GM12878 (cell line): ENCODE results near the gene POU3F2. TPM values are rescaled to one million over a fixed set of nuclear protein-coding genes. Genes with fewer than 3 reads are reported as not detected.
A peak's percentile ranks its signal among the peaks of the same experiment; 100 is the strongest.

Source experiments
- ATAC-seq: fragments of 200-7000 bp; cut with Tn5 transposase; 3 replicates; pipeline ENCODE4 v1.9.1; 2020; ENCODE audit warnings: mild to moderate bottlenecking, moderate library complexity
- BruUV-seq: library from RNA; stranded (reverse); fragments of 400-500 nt; replicated peaks from 2 replicates; lab custom pipeline; 2021; lab: Mats Ljungman, UMichigan
- CTCF ChIA-PET: fragments of 300-600 bp; sonication (Branson Sonifier 250); formaldehyde crosslinking; extraction: SDS; loops from one replicate; lab custom pipeline; 2021; ENCODE audit warnings: inconsistent platforms; lab: Yijun Ruan, JAX
- POLR2A ChIA-PET: fragments of 350-600 bp; formaldehyde crosslinking; extraction: SDS; loops from one replicate; lab custom pipeline; 2021; ENCODE audit warnings: inconsistent platforms; lab: Charles Lee
- RAD21 ChIA-PET: fragments of 300-600 bp; sonication (Branson Sonifier 250); formaldehyde crosslinking; loops from one replicate; lab custom pipeline; 2023; ENCODE audit warnings: antibody characterized with exemption; ENCODE audit not compliant: unreplicated experiment; lab: Charles Lee
- SMC1A ChIA-PET: fragments of 300-600 bp; sonication (Branson Sonifier 250); formaldehyde crosslinking; loops from one replicate; lab custom pipeline; 2023; ENCODE audit not compliant: unreplicated experiment, uncharacterized antibody; lab: Charles Lee
- DNase-seq: peaks from one replicate; pipeline ENCODE4 v3.0.0-alpha.2; 2011; ENCODE audit warnings: low read depth, low spot score
- FAIRE-seq: peaks from 3 replicates; lab custom pipeline; 2011; peaks lifted over from hg19 to GRCh38; lab: Jason Lieb, UNC
- H2AFZ ChIP-seq: 2 replicates; pipeline ENCODE4 v1.6.0; 2011; ENCODE audit warnings: low read depth, low read length, control low read depth; ENCODE audit not compliant: control insufficient read depth
- H3K27ac ChIP-seq: 2 replicates; pipeline ENCODE4 v1.5.1; 2011; ENCODE audit warnings: control low read depth; ENCODE audit not compliant: control insufficient read depth, insufficient read depth
- H3K27me3 ChIP-seq, 2 experiments: replicated peaks in 1 of 2; 2 replicates each; pipeline versions ENCODE4 v1.6.0 to v1.6.1; 2011; ENCODE audit warnings: low read length in 1 of 2; ENCODE audit not compliant: control insufficient read depth in 2 of 2, insufficient read depth in 2 of 2
- H3K36me3 ChIP-seq, 2 experiments: 2 replicates each; pipeline ENCODE4 v1.5.1; 2011; ENCODE audit warnings: low read length in 1 of 2; ENCODE audit not compliant: control insufficient read depth in 2 of 2, insufficient read depth in 2 of 2
- H3K4me1 ChIP-seq: 2 replicates; pipeline ENCODE4 v1.6.1; 2011; ENCODE audit warnings: mild to moderate bottlenecking, low read length, moderate library complexity, mixed read lengths; ENCODE audit not compliant: control insufficient read depth, insufficient read depth
- H3K4me2 ChIP-seq: 2 replicates; pipeline ENCODE4 v1.6.0; 2011; ENCODE audit warnings: control low read depth; ENCODE audit not compliant: control insufficient read depth, insufficient read depth
- H3K4me3 ChIP-seq: fragments of 200-600 bp; sonication (generic); 2 replicates; pipeline ENCODE4 v1.5.1; 2016
- H3K79me2 ChIP-seq: 2 replicates; pipeline ENCODE4 v1.6.0; 2011; ENCODE audit warnings: low read length; ENCODE audit not compliant: control insufficient read depth, insufficient read depth
- H3K9ac ChIP-seq: 2 replicates; pipeline ENCODE4 v1.8.0; 2011; ENCODE audit warnings: low read length, control low read depth, mixed read lengths; ENCODE audit not compliant: control insufficient read depth, insufficient read depth
- H3K9me3 ChIP-seq: replicated peaks from 3 replicates; pipeline ENCODE4 v1.5.1; 2011; ENCODE audit warnings: mild to moderate bottlenecking, low read length; ENCODE audit not compliant: control insufficient read depth, insufficient read depth
- H4K20me1 ChIP-seq: 2 replicates; pipeline ENCODE4 v1.6.0; 2011; ENCODE audit not compliant: control insufficient read depth, insufficient read depth
- HCFC1 ChIP-seq: fragments of 150-350 bp; IDR thresholded peaks from 2 replicates; pipeline ENCODE4 v1.6.1; 2014; ENCODE audit warnings: low read length
- HDAC6 ChIP-seq: fragments of 200-600 bp; sonication (generic); IDR thresholded peaks from one replicate; pipeline ENCODE4 v1.8.0; 2017; ENCODE audit warnings: antibody characterized with exemption; ENCODE audit not compliant: unreplicated experiment
- RAD21 ChIP-seq: IDR thresholded peaks from 2 replicates; pipeline ENCODE4 v1.6.1; 2011; ENCODE audit warnings: mild to moderate bottlenecking, low read depth, low read length, moderate library complexity; ENCODE audit not compliant: insufficient read depth
- TBL1XR1 ChIP-seq: IDR thresholded peaks from 2 replicates; pipeline ENCODE4 v1.6.1; 2012; ENCODE audit warnings: low read depth, low read length, improper control_type of control experiment
- WGBS: methylation state at CpG from one replicate; pipeline ENCODE4 v1.1.6; 2016; ENCODE audit warnings: low lambda C conversion rate; ENCODE audit not compliant: insufficient replicate concordance, insufficient coverage; ENCODE audit errors: missing lambda C conversion rate; 5-methylcytosine and 5-hydroxymethylcytosine counted together
- in situ Hi-C: fragments of 300-500 bp; cut with MboI; formaldehyde crosslinking; loops from 9 replicates; pipeline ENCODE4 v1.14.3; 2018; ENCODE audit warnings: mixed read lengths
- intact Hi-C: fragments of 100-400 bp; cut with micrococcal nuclease; formaldehyde crosslinking; loops from one replicate; pipeline ENCODE4 v1.14.2; 2022; ENCODE audit not compliant: unreplicated experiment
- polyA plus RNA-seq, 11 experiments: library from polyadenylated mRNA; depleted of rRNA in 4 of 11; unstranded in 6 of 11; stranded (reverse) in 5 of 11; fragments of >200 nt; fragmentation: Nextera tagmentation in 4 of 11; fragmentation: Illumina TruSeq in 1 of 11; extraction: Ambion mirVana in 4 of 11; extraction: Trizol in 1 of 11; gene quantifications; 1 replicate in 1 of 11; 2 replicates in 10 of 11; pipeline versions ENCODE4 v1.2.1 to v1.2.3, GENCODE V29; 2011 to 2016; ENCODE audit warnings: inconsistent platforms in 2 of 11, missing spikeins in 2 of 11, low read depth in 1 of 11
- total RNA-seq, 4 experiments: library from RNA; depleted of rRNA in 3 of 4; stranded (reverse); fragments of >200 nt in 3 of 4; fragmentation: Illumina TruSeq in 1 of 4; extraction: Trizol in 1 of 4; gene quantifications; 2 replicates each; pipeline versions ENCODE4 v1.2.1 to v1.2.3, GENCODE V29; 2013 to 2021
- TF ChIP-seq, protein P1 (sequence below), 3 experiments: IDR thresholded peaks in 2 of 3; conservative IDR thresholded peaks in 1 of 3; 2 replicates each; pipeline ENCODE4 v1.5.1; 2011; ENCODE audit warnings: low read depth in 3 of 3, low read length in 3 of 3, mild to moderate bottlenecking in 3 of 3, control low read depth in 2 of 3, moderate library complexity in 2 of 3, inconsistent platforms in 1 of 3, mixed read lengths in 1 of 3; ENCODE audit not compliant: control insufficient read depth in 2 of 3, insufficient read depth in 1 of 3; ENCODE audit errors: extremely low read depth in 1 of 3

The POU3F2 gene
- total and polyA plus RNA-seq, 10 of the 15 experiments (the other 5 are each of a cell fraction or from before 2014, with no cell fraction given), result not detected

- no peak for TF ChIP-seq TBL1XR1
- no peak for TF ChIP-seq HDAC6
- no peak for TF ChIP-seq RAD21
These were observed 4.6 kb downstream of the POU3F2 start (continued) for GRCh38 chr6:98838975-98839374.

DNA sequence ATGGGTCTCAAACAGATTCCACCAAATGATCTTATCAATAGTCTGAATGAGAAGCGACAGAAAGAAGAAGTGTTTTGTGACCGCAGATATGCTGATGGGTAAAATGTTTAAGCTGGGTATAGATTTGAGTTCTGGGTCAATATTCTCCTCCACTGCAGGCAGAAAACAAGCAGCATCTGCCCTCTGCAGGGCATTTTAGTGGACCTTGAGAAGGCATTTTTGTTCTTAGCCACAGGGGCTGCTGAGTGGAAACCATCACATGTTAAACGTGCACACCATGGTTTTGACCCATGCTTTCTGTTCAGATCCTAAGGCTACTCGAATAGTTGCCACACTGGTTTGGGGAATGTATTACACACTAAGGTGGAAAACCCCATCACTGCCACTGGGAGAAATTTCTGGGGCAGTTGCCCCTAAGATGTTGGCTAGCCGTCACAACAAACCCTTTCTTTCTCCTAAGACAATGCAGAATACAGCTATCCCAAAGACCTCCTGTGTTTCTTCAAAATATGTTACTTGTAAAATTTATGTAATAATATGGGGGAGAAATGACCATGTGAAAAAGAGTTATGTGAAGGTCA is 5.5 kb downstream of the POU3F2 start:
- 56% methylated on average over 5 of the region's 5 CpGs for WGBS
- CTCF ChIA-PET, result interaction anchor here (1.0 kb wide), 1 partner anchor 10 kb away, joined by 5 read pairs; no protein-coding TSS in a partner anchor
- DNase-seq, result no peak
- no peak for FAIRE-seq
- Histone ChIP-seq H3K4me1 (no peaks in the 10 kb centered on the region), H3K27ac (no peak overlapping the region), H3K4me2 (no peak overlapping the region), H3K79me2 (no peaks in the 10 kb centered on the region), H4K20me1 (no peaks in the 10 kb centered on the region), H2AFZ (no peak overlapping the region), H3K36me3 (no peaks in the 10 kb centered on the region), H3K9ac (no peak overlapping the region), H3K27me3 (peaks cover 10 to 29% of the 10 kb centered on the region in 2 experiments), H3K9me3 (no peaks in the 10 kb centered on the region), H3K4me3 (no peak overlapping the region)
- TF ChIP-seq, protein P1, sequence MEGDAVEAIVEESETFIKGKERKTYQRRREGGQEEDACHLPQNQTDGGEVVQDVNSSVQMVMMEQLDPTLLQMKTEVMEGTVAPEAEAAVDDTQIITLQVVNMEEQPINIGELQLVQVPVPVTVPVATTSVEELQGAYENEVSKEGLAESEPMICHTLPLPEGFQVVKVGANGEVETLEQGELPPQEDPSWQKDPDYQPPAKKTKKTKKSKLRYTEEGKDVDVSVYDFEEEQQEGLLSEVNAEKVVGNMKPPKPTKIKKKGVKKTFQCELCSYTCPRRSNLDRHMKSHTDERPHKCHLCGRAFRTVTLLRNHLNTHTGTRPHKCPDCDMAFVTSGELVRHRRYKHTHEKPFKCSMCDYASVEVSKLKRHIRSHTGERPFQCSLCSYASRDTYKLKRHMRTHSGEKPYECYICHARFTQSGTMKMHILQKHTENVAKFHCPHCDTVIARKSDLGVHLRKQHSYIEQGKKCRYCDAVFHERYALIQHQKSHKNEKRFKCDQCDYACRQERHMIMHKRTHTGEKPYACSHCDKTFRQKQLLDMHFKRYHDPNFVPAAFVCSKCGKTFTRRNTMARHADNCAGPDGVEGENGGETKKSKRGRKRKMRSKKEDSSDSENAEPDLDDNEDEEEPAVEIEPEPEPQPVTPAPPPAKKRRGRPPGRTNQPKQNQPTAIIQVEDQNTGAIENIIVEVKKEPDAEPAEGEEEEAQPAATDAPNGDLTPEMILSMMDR (IDR thresholded peaks at IDR 0.05 in 2 of 3, conservative IDR thresholded peaks at IDR 0.05 in 1 of 3; ENCODE audit: control insufficient read depth in 2 of 3, extremely low read depth in 1 of 3, insufficient read depth in 1 of 3, low read depth in 3 of 3, low read length in 3 of 3), result peak in 1 of 3 experiments; percentile 8; a peak in 1 of 6 replicates
- TF ChIP-seq RAD21 (peak; percentile 36; the same call in 1 of the 2 replicates), HCFC1 (no peak)
- peak; percentile 45; the same call in 1 of the 3 replicates for ATAC-seq
- SMC1A ChIA-PET, result interaction anchor here (1.0 kb wide), 1 partner anchor 63 kb away, joined by 3 read pairs; no protein-coding TSS in a partner anchor
- intact Hi-C loops (loop anchor here (5.0 to 10.0 kb wide), 2 partner anchors 63 to 385 kb away; no protein-coding TSS in a partner anchor), in situ Hi-C loops (no loop called here)
- POLR2A ChIA-PET, result no interaction called here
- RAD21 ChIA-PET, result interaction anchor here (0.9 kb wide), 1 partner anchor 60 kb away, joined by 3 read pairs; no protein-coding TSS in a partner anchor
- BruUV-seq, result no TSS peak
